ENCODE data around the gene FBXW11. TPM values are rescaled to one million over a fixed set of nuclear protein-coding genes. Genes with fewer than 3 reads are reported as not detected.

FBXW11 gene
- total RNA-seq, 1 experiment from 2014 or later: 53.7 TPM

GRCh38 chr5:171821286-171821685, 185.2 kb downstream of the FBXW11 start:
- DNase-seq: no peak
- no peak overlapping the region for H3K4me3 ChIP-seq (ENCODE audit: insufficient read depth, low read depth, low read length)
- H3K36me3 ChIP-seq (replicated peaks; ENCODE audit: control insufficient read depth, insufficient read depth, low read length): no peaks in the 10 kb centered on the region
- no peaks in the 10 kb centered on the region for H3K27me3 ChIP-seq (ENCODE audit: control insufficient read depth, insufficient read depth, low read length)

DNA sequence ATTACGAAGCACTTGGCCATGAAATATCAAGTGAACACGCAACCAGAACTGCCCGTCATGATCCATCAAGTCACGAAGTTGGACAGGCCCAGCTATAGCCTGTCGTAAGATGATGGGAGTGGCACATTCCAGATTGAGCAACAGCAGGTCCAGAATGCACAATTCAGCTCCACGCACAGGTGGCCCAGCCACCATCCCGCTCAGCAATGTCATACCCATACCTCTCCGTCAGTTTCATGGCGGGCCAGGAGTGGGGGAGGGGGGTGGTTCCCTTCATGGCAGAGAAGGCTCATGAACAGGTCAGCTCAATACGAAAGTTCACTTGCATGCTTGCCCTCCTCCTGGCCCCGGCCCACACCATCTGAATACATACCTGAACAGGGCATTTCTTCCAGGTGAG, 185.9 kb downstream of the FBXW11 start:
- no peak for DNase-seq
- Histone ChIP-seq H3K4me3 (ENCODE audit: insufficient read depth, low read depth, low read length) (no peak overlapping the region), H3K27me3 (ENCODE audit: control insufficient read depth, insufficient read depth, low read length) (no peaks in the 10 kb centered on the region), H3K36me3 (replicated peaks; ENCODE audit: control insufficient read depth, insufficient read depth, low read length) (no peaks in the 10 kb centered on the region)

DNA sequence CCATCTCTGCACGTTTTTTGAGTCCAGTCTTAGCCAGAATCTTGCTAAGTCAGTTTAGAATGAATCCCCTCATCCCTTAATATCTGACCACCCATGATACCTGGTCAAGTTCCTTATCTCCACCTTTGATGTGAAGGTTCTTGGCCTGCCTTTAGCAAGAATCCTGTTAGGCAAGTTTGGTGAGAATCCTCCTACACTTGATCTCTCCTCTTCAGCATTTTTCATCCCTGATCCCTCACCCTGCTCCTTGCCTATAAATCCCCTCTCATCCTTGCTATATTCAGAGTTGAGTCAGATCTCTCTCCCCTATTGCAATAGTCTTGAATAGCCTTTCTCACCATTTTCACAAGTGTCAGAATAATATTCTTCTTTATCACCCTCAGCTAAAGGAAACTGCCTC, 189.8 kb downstream of the FBXW11 start:
- no peak for DNase-seq
- Histone ChIP-seq H3K27me3 (ENCODE audit: control insufficient read depth, insufficient read depth, low read length) (no peaks in the 10 kb centered on the region), H3K36me3 (replicated peaks; ENCODE audit: control insufficient read depth, insufficient read depth, low read length) (no peaks in the 10 kb centered on the region), H3K4me3 (ENCODE audit: insufficient read depth, low read depth, low read length) (no peak overlapping the region)

DNA sequence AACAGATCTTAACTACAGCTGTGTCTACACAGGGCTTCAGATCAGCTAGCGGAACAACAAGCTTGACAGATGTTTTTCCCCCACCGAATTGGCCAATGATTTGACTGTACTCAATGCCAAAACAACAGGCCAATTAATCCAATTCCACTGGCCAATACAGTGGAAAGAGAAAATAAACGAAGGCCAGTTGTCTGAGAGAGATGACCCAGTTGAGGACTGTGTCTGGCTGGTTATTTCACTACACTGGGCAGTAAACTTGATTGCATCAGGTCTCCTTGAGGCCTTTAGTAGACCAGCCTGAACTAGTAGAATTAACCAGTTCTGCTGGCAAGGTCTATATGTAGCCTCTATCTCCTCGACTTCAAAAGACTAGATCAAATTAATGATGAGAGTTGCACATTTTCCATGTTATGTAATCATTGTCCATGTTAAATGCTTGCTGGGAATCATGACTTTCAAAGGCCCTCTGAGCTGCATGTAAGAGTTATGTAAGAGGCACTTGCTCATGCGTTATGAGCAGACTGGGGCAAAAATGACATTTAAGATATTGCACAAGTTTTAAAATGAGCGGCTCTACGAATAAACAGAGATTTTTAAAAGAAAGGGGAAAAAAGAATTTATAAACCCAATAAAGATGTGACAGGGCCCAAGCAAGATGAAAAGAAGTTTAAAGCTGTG, 192.5 kb downstream of the FBXW11 start:
- no peak for DNase-seq
- H3K4me3 ChIP-seq (ENCODE audit: insufficient read depth, low read depth, low read length): no peak overlapping the region
- no peaks in the 10 kb centered on the region for H3K27me3 ChIP-seq (ENCODE audit: control insufficient read depth, insufficient read depth, low read length)
- H3K36me3 ChIP-seq (replicated peaks; ENCODE audit: control insufficient read depth, insufficient read depth, low read length): no peaks in the 10 kb centered on the region

DNA sequence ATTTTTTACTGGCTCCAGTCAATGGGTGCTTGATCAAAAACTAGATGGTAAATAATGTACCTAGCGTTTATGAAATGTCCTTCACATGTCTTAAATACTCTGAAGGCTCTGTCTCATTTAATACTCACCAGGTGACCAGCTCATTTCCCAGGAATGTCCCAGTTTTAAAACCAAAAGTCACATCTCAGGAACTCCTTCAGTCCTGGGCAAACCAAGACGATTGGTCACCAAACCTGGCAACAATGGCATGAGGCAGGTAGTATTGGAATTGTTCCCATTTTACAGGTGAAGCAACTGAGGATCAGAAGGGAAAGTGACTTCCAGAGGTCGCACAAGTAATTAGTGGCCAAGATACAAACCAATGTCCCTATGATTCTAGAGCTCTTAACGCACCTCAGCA, 193.2 kb downstream of the FBXW11 start:
- DNase-seq: no peak
- Histone ChIP-seq H3K4me3 (ENCODE audit: insufficient read depth, low read depth, low read length) (no peak overlapping the region), H3K36me3 (replicated peaks; ENCODE audit: control insufficient read depth, insufficient read depth, low read length) (no peaks in the 10 kb centered on the region), H3K27me3 (ENCODE audit: control insufficient read depth, insufficient read depth, low read length) (no peaks in the 10 kb centered on the region)

Other genes with a start within 250 kb of the FBXW11 start
- gene SMIM23, start 220.8 kb downstream of the FBXW11 start, total RNA-seq (2014; rRNA removed; shearing (Covaris generic)): not detected in 2 replicates
- gene STK10, start 181.6 kb upstream of the FBXW11 start, total RNA-seq (2014; rRNA removed; shearing (Covaris generic)): 7.4 and 10.2 TPM in 2 replicates
- not detected in 2 replicates for gene EFCAB9, start 187.5 kb upstream of the FBXW11 start, total RNA-seq (2014; rRNA removed; shearing (Covaris generic))

All from H7 (cell line).